ENCODE measurements around the gene RHOF.

The RHOF gene

DNA sequence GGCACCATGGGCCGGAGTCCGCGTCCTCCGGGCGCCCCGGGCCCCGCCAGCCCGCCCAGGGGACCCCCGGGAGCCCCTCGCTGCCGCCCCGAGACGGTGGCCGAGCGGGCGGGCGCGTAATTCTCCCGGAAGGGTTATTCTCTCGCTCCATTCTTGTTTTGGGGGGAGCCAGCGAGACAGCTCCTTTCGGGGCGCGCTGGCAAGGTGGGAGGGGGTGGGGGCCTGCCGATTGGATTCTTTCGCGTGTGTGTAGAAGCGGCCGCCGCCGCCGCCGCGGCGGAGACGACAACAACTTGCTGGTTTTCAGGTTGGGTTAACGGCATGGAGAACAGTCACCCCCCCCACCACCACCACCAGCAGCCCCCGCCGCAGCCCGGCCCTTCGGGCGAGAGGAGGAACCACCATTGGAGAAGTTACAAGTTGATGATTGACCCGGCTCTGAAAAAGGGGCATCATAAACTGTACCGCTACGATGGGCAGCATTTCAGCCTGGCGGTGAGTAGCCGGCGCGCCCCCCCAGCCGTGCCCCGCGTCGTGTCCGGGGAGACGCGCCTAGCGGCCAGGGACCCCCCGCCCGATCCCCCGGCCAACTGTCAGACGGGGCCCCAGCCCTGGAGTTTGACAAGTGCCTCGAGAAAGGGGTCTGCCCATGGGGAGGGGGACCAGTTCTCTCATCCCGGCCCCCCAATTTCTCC, 11.1 kb upstream of the RHOF start:
- DNase-seq: peak; percentile 63

DNA sequence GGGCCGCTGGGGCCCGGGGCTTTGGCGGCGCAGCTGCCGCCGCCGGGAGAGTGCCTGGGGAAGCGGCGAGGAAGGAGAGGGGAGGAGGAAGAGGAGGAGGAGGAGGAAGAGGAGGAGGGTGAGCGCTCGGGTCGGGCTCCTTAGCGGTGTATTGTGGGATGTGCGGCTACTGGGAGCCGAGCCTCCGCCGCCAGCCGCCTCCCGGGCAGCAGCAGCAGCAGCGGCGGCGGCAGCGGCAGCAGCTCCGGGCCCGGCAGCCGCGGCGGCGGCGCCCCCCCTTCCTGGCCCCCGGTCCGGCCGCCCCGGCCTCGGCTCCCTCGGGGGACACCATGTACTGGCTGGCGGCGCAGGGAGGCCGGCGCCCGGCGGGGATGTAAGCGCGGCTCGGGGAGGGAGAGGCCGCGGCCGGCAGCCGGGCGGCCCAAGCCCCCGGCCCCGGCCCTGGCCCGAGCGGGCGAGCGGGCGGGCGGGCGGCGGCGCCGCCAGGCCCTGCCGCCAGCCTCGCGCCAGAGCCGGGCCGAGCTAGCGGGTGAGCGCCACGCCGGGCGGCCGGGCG, 10.5 kb upstream of the RHOF start, which contains the start of gene SETD1B:
SETD1B (plus strand) TSS at position 149 of the 556 bp plus-strand sequence. CDS start 729 bp downstream, outside the sequence.
- DNase-seq: peak; percentile 68

DNA sequence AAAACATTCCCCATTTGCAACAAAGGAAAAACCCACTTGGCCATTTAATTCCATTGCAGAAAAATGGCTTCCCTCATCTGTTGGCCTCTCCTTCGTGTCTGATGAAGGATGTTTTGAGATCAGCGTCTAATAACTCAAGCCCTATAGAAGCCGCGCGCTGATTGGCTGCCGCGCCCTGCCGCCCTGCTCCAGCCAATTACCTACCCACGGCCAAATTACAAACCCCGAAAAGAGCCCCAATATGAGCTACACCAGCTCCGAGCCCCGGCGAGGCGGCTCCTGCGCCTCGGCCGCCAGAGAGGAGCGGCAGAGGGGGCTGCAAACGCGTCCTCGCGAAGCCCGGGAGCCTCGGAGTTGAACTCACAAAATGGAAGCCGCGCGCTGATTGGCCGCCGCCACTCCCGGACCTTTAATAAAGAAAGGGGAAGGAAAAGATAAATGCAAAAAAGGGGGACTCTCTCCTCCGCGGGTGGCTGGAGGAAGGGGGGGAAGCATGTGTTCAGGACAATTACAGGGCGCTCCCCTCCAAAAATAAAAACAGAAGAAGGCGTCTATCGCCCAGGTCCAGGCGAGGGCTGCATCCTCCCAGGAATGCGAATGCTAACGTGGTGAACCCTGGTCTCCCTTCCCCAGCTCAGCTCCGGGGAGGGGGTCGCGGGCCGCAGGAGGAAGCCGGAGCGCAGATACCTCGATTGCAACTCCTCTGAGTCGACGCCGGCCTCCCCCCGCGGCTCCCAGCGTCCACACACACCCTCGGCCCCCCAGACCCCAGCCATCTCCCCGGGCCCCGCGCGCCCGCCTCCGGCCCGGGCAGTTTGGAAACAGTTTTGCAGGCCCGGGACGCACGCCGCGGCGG, 9.6 kb upstream of the RHOF start:
- DNase-seq: peak; percentile 90

DNA sequence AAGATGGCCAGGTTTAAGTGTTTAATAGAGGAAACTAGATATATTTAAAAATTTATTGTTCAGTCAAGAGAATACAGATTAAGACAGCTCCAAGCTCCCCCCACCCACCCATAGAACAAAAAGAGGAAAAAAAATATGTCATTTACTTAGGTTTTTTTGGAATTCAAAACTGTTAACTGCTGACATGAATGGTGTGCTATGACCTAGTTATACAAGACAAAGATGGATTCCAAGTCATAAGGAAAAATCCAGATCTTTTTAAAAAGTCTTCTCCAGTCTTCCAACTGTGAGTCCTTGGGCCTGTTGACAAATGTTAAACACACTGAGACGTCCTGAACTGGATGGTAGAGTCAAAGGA, 9.0 kb upstream of the RHOF start:
- DNase-seq: no peak

DNA sequence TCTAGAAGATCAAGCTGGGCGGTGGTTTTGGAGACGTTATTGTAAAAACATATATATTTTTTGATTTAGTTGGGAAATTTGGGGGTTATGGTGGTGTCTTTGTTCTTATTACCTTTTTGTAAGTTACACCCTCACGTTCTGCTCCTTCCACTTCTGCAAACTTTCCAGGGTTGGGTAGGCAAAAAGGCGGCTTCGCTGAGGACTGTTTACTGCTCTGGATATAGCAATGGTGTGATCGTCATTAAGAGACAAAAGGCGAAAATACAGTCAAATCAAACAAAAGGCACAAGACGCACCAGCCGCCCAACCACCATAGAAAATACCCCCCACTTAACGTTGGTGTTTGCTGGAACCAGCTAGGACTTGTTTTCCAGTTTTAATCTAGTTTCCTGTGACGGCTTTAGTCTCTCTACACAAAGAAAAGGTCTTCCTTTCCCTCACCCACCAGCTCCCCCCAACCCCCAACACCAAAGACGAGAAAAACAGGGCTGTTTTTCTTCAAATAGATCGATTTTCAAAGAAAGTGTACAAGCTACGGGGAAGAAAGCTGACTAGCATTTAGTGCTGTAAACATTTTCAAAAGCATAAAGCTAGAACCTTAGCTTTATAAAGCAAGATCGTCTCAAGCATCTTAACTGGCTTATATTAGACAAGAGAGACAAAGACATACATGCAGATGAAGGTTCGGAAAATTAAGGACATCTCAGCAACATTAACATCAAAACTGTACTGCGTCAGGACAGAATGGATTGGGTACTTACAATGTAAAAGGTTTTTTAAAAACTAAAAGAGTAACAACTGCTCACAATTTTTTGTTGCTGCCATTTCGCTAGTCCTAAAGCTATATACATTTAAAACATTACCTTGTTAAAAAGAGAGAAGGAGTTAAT, 8.4 kb upstream of the RHOF start:
- DNase-seq: no peak

DNA sequence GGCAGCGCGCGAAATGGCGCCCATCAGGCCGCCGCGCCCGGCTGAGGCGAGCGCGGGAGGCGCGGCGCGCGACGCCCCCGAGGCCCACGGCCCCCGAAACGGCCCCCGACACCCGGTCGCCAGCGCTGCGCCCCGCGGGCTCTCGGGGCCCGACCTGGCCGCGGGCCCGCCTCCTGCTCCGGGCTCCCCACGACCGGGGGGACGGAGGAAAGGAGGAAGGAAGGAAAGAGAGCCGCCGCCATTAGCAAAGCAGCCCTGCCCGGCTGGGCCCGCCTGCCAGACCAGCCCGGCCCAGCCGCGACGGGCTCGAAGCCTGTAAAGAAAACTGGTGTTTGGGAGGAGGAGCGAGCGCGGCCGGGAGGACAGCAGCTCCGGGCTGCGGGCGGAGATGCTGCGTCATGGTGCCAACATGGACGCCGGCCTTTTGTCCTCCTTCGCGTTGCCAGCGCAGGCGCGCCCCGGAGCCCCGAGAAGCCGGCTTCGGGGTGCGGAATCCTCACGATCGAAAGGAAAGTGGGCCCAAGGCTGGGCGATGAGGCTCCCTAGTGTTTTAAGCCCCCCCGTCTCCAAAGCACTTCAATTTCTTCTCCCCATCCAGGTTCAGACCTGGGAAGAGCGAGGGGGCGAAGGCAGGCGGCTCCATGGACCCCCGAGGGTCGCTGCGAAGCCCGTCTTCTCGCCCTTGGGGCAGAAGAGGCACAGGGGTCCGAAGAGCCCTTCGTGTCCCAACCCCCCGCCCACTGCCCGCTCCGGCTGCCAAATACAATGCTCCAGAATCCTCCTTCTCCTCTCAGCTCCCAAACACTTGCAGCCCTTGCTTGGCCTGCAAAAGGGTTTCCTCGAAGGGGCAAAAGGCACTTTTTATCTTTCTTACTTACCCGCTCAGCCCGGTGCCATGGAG, 7.5 kb upstream of the RHOF start:
- peak; percentile 80 for DNase-seq

DNA sequence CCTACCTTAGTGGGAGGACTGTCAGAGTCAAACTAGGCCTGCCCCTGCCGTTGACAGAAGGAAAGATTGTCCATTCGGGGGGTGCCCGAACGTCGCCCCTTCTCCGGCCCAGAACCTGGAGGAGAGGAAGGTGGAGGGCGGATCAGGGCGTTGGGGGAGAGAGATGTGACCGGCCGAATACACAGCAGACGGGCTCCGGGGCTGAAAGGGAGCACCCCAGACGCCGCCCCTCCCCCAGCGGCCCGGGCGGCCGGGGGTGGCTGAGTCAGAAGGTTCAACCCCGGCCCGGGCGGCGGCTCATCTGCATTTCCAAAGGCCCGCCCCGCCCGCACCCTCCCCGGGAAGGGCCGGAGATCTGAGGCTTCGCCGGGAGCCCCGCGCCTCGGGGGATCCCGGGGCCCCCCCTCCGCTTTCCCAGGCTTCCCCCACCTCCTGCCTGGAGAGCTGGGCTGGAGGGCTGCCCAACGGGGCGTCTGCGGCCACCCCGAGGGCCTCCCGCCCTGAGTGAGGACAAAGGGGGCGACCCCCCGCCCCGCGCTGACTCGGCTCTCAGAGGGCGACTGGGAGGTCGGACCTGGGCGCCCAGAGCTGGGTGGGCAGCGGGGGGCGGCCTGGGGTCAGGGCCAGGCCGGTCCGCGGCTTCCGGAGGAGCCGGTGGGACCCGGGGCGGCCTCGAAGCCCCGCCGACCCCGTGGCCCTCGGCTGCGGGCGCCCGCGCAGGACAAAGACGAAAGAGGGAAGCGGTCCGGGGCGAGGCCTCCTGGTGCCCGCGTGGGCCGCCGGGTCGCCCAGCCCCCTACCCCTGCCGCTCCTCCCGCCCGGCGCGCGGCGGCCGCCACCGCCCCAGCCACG, 6.6 kb upstream of the RHOF start:
- DNase-seq: peak; percentile 87

DNA sequence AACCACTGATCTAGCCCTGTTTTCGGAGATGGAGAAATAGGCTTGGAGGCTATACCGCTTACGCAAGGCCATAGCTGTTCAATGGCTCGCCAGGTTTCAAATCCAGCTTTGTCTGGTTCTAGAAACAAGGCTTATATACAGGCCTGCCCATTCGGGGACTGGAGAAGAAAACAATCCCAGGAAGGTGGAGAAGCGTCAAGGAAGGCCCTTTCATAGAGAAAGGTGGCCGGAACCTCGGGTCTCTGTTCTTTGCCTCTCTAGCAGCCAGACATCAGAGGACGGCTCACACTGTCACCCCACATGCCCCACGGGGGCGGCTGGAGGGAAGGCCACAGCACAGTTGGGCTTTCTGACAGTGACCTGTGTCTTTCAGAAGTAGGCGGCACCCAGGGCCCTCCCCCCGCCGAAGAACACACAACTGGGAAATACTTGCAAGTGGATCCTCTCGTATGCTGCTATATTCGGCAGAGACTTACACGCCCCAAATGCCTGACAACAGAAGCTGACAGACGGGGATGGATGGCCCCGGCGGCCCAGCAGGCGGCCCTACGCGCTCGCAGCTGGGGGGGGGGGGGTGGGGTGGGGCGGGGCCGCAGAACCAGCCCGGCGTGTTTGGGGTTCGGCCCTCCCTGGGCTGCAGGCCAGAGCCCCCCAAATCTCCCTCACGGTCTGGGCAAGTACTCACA, 5.8 kb upstream of the RHOF start:
- DNase-seq: peak; percentile 72

DNA sequence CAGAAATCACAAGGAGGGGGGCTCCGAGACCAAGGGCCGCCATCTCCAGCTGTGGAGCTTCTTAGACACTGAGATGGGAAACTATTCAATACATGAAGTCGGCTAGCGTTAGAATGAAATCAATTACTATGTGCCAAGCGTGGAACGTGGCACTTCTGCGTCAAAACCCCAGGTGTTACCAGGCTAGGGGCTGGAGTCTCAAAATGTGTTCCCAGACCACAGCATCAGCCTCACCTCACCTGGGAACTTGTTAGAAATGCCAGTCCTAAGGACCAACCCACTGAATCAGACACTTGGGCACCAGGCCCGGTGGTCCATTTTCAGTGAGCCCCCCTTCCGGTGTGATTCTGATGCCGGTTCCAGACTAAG, 5.3 kb upstream of the RHOF start:
- no peak for DNase-seq

DNA sequence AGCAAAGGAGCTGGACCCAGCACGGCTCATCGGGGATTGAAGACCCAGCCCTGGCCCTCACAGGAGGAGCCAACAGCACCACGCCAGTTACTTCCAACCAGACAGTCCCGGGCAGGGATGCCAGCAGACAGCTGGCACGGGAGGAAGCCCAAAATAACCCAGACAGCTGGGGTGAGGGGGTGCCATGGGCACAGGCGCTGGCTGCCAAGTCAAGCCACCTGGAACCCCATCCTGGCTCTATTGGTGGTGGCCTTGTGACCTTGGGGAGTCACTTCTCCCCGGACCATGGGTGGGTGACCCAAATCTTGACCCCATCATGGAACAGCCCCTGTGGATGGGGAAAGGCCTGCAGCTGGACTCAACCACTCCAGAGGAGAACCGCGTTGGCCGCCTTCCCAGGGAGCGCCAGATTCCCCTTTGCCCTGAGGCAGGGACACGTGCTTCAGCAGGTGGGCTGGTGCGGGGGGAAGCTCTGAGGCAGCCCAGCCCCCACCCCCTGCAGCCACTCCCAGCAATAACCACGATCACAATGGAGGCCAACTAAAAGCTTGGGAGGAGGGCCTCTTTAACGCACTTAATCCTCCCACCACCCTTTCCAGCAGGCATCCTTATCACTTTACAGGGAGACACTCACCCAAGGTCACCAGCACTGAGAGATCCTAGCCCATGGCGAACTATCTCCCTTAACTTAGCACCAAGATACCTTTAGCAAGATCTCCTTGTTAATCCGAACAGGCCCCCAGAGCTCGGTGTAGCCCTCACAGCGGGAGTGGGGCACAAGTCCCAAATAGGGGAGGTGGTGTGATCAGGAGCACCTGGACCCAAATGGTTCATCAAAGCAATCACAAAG, 4.7 kb upstream of the RHOF start:
- DNase-seq: no peak

DNA sequence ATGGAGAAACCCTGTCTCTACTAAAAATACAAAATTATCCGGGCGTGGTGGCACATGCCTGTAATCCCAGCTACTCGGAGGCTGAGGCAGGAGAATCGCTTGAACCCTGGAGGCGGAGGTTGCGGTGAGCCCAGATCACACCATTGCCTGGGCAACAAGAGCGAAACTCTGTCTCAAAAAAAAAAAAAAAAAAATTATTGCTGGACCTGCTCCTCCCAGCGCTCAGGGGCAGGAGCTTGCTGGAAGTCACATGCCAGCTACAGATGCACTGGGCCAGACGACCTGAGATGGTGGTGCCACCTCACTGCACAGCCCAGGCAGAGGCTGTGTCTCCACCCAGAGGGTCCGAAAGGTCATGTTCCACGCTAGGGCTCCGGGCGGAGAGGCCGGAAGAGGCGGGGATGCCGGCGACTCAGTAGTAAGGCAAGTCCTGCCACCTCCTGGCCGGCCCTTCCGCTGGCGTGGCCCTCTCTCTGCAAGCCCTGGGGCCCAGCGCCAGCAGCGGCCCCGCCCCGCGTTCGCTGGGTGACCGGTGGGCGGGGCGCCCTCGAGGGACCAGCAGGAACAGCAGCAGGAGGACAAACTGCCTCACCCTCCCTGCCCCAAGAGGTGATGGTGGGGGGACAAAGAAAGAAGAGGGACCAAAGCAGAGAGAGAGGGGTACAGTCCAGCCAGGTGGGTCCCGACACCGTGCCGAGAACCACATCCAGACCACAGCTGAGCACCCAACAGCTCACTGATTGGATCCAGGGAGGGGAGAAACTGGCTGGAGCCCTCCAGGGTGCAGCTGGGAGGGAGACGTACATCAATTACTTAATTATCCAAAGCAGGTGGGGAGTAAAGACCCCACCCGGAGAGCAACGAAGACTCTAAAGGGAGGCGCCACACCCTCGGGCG, 3.6 kb upstream of the RHOF start:
- DNase-seq: no peak

DNA sequence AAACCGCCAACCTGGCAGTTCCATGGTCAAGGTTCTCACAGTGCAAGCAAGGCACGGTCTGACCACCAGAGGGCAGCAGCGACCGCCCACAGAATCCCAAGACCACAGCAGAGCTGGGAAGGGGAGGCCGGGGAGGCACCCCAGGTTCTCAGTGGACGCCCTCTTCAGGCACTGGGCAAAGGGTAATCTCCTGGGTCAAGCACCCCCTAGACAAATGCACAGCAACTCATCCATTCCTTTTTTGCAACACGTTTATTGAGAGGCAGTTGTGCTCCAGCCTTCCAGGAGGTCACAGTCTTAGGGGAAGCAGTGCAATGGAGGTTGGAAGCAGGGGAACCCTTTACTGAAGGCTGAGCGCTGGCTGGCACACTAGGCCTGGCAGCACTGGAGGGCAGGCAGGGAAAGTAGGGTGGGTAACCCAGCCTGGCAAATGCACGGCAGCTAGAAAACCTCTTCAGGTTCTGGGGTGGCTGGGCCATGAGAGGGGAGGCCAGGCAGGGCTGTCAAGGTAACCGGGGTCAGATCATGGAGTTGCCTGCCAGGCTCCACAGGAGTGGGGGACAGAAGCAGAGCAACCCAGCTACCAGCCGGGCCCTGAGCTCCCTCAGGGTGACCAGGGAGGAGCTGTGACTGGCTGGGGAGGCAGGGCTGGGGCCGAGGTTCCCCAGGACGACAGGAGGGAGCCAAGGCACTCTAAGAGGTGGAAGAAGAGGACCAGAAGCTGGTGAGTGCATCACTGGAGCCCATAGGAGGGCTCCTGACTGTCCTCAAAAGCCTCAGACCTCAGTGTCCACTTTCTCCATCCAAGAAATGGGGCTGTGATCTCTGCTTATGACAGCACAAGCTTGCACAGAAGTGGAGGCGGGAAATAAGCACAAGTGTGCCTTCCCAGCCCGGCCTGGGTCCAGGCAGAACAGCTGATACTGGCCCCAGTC, 1.8 kb upstream of the RHOF start:
- DNase-seq: peak; percentile 94

DNA sequence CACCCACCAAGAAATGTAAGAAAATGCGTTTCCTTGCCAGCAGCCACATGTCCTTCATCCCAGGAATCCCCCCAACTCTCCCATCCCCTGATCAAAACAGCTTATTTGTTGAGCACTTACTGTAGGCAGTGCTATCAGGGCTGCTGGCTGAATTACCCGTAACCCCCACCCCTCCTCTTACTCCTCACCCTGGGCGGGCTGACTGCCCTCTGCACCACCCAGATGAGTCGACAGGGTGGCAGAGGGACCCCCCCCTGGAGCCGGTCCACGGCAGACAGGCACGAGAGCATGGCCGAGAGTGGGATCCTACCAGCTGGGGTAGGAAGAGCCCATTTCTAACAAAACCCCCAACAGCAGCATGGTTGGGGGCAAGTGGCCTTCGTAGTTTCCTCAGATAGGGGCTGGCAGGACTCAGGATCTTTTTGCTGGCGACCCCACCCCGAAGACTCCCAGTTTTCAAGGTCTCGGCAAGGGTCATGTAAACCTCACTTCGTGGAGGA, 1.1 kb upstream of the RHOF start:
- DNase-seq: peak; percentile 60

DNA sequence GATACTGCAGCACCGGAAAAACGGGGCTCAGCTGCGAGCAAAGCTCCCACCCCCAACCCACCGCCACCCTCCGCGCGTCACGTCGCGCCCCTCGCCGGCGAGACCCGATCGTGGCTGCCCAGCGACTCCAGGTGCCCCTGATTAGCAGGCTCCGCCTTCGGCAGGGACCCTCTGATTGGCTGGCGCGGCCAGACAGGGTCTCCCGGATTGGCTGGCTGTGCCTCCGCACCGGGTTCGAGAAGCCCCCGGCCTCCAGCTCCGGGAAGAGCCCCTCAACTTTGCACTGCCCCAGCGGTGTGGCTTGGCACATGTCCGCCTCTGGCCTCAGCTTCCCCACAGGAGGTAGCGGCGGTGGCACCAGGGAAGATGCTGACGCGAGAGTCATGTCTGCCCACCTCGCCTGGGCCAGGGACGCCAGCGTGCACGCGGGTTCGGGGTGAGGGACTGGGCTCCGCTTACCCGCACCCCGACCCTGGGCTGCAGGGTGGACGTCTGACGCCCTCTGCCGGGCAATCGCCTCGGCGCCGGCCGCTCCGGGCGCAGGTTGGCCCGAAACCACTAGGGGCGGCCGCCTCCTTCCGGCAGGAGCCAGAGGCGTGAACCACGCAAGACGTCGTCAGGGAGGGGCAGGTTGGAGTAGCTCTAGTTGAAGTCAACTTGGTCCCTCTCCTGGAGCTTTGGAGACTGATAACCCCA, 498 bp upstream of the RHOF start:
- DNase-seq: peak; percentile 96

DNA sequence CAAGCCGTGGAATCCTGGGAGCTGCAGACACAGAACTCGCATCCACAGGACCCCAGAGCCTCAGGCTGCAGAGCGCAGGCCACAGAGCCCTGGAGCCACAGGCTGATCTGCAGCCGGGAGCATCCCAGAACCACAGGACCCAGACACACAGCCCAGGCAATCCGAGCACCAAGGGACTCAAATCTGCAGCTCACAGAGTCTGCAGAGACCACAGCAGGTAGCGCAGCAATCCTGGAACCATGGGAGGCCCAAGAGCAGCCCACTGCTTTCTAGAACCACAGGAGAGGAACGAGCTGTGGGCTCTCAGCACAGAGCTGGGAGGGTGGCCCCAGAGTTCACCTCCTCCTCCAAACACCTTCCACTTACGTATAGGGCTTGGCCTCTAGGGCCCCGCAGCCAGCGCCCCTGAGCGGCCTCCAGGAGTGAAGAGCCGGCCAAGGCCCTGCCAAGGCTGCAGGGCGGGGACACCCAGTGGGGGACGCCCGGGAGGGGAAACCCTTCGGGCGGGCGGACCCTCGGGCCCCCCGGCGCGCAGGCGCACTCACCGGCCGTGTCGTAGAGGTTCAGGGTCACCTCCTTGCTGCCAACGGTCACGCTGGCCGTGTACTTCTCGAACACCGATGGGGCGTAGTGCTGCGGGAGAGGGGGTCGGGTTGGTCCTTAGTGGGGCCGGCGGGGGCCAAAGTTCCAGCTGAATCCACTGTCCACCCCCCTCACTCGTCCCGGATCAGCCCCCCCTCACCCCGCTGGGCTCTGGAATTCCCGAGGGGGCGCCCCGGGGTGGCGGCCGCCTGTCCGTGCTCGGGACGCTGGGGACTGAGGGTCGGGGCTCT, 665 bp downstream of the RHOF start:
- peak; percentile 74 for DNase-seq

All from stimulated activated CD8-positive, alpha-beta memory T cell treated with anti-CD3 and anti-CD28 coated beads, Interleukin-4, amount 100 ng/mL, for 48 hours (primary cell).